Endometrial microvascular endothelial cells (primary cell): ENCODE measurements around the gene QRICH1. TPM values are rescaled to one million over a fixed set of nuclear protein-coding genes. Genes with fewer than 3 reads are reported as not detected.

Experiments used
- in situ Hi-C: cut with HindIII; loops from 2 replicates; pipeline ENCODE4 v1.10.0; 2017; ENCODE audit warnings: low sequenced_read_pairs, low pct_unique_long_range_greater_than_20kb; ENCODE audit errors: inconsistent ontology term
- total RNA-seq: library from RNA; depleted of rRNA; stranded (reverse); fragments of >200 nt; gene quantifications from one replicate; pipeline ENCODE4 v1.2.3, GENCODE V29; 2015; ENCODE audit errors: inconsistent ontology term

The QRICH1 gene
- total RNA-seq, 1 donor from 2014 or later, result 60.3 TPM

DNA sequence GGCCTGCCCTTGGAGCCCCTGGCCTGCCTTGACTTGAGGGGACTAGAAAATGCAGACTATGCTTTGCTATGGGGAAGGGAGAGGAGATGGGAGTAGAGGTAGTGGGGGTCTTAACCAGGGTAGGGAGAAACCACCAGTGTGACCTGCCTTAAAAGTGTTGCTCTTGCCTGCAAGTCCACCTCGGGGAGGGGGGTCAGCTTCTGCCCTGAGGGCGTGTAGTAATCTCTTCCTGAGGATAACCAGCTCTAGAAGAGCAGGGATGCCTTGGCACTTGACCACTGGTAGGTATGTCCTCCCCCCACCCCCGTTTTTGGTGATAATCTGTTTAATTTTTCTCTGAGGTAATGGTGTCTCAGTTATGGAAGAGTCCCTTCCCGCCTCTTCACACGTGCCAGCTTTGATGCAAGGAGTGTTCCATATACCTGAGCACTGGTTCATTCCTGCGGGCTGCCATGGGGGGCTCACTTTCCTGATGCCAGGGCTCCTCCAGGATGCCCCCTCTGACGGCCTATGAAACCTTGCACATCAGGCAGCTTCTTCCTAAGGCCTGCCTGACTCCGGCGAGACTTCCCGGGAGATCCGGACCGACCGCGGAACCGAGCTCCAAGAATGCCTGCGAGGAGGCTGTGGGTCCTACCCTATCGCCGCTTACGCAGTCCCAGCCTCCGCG, 104.6 kb downstream of the QRICH1 start:
- in situ Hi-C loops, result no loop called here

- in situ Hi-C loops, result no loop called here
Observed at GRCh38 chr3:48985831-48986376, 108.0 kb downstream of the QRICH1 start.

DNA sequence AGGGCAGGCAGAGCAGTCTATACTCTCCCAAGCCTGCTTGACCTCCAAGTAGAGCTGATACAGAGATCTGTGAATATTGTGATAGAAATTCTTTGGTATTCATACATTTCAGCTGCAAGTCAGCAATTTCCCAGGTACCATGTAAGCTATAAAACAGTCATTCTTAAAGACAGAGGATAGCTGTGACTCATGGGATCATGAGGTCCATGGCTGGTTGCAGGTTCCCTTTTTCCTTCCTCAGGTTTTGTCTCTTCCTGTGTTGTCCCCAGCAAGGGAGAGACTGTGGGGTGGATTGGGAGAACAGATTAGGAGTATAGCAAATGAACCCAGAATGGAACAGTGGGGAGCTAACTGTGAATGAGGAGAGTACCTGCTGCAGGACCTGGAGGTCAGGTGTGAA, 109.2 kb downstream of the QRICH1 start:
- in situ Hi-C loops, result no loop called here

- in situ Hi-C loops, result no loop called here
Observed at GRCh38 chr3:48983096-48983495, 110.8 kb downstream of the QRICH1 start.

DNA sequence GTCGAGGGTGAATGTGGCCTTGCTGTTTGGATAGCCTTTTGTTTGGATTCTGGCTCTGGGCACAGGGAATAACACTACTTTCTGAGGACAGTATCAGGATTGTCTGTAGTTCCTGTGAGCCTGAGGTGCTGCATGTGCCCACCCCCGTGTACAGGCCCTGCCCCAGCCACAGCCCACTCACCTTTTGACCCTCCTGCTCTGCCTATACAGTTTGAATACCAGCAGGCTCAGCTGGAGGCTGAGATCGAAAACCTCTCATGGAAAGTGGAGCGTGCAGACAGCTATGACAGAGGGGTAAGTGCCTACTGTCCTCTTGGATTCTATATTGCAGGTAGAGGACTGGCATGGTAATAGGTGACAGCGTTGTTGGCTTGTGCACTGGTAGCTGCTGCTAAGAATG, 111.2 kb downstream of the QRICH1 start:
- in situ Hi-C loops, result no loop called here

DNA sequence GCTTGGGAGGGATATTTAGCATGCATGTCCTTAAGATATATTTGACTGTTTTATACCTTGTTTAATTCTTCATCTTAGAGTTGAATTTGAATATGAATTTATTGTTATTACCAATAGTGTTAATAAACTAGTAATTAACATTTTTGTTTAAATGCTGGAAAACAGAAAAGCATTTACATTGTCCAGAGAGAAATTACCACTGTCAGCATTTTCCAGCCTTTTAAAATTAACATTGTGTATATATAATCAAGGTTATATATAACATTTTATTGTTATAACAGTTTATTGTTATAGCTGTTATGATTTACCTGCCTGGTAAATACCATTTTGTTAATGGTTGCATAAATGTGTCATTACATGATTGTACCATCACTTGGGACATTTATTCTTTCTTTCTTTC, 111.9 kb downstream of the QRICH1 start:
- in situ Hi-C loops, result no loop called here

DNA sequence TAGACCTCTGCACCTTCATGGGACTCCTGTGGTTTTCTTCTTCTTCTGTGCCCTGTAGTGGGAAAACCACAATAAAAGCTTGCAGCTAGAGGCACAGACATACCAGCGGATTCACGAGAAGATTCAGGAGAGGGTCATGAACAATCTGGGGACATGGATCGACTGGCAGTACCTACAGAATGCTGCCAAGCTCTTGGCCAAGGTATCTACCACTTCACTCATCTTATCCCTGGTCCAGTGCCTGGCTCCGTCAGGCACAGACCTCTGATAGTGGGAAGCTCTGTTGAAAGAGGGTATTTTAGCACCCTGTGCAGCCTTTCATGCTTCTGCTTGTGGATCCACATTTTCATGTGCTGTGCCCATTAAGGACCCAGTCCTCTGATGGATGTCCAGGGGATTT, 113.6 kb downstream of the QRICH1 start:
- in situ Hi-C loops, result no loop called here

Other genes with a start within 250 kb of the QRICH1 start
- 56.1 TPM for gene PRKAR2A, start 246.2 kb downstream of the QRICH1 start, total RNA-seq
- 43.4 TPM for gene SLC25A20, start 195.2 kb downstream of the QRICH1 start, total RNA-seq
- 53.2 TPM for gene ARIH2, start 175.2 kb downstream of the QRICH1 start, total RNA-seq
- gene P4HTM, start 103.8 kb downstream of the QRICH1 start, total RNA-seq, result 18.5 TPM
- gene WDR6, start 86.7 kb downstream of the QRICH1 start, total RNA-seq, result 103 TPM
- gene DALRD3, start 75.5 kb downstream of the QRICH1 start, total RNA-seq, result 48.6 TPM
- 129 TPM for gene NDUFAF3, start 72.0 kb downstream of the QRICH1 start, total RNA-seq
- gene IMPDH2, start 64.7 kb downstream of the QRICH1 start, total RNA-seq, result 327 TPM
- gene QARS1, start 10.7 kb upstream of the QRICH1 start, total RNA-seq, result 280 TPM
- 37.3 TPM for gene USP19, start 26.8 kb upstream of the QRICH1 start, total RNA-seq
- gene LAMB2, start 39.0 kb upstream of the QRICH1 start, total RNA-seq, result 315 TPM
- gene CCDC71, start 72.3 kb upstream of the QRICH1 start, total RNA-seq, result 26.7 TPM
- 24.7 TPM for gene KLHDC8B, start 77.5 kb upstream of the QRICH1 start, total RNA-seq
- gene C3orf62, start 183.2 kb upstream of the QRICH1 start, total RNA-seq, result 0.74 TPM
- 16.7 TPM for gene USP4, start 246.0 kb upstream of the QRICH1 start, total RNA-seq